Stimulated activated CD8-positive, alpha-beta memory T cell treated with anti-CD3 and anti-CD28 coated beads, Interleukin-12 subunit alpha, Interleukin-12 subunit beta, amount 100 ng/mL, for 24 hours (primary cell): ENCODE results near the gene DENND4B.
"Not testable (repeated sequence)": the region's sequence is repeated elsewhere in the genome, so short reads cannot be mapped to it uniquely, and the experiment has no call there.

Experiments
- DNase-seq: peaks from one replicate; pipeline ENCODE4 v3.0.0-alpha.2; 2020; ENCODE audit errors: extremely low read depth

Gene DENND4B

DNA sequence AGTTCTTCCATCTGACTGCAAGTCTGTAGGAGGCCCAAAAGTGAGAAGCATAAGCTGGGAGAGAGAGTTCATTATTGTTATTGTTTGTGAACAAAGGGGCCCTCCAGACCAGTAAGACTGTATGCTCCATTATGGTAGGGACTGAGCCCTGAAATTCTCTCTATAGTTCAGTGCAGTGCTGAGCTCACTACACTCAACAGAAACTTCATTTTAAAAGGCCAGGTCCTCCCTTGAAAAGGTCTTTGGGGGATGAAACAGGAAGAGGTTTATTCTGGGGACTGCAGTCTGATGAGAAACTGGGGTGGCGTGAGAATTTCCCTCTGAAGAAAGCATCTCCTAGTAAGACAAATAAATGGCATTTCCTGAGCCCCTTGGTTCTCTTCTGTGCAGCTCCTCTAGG, 18.3 kb downstream of the DENND4B start:
- DNase-seq, result no peak

DNA sequence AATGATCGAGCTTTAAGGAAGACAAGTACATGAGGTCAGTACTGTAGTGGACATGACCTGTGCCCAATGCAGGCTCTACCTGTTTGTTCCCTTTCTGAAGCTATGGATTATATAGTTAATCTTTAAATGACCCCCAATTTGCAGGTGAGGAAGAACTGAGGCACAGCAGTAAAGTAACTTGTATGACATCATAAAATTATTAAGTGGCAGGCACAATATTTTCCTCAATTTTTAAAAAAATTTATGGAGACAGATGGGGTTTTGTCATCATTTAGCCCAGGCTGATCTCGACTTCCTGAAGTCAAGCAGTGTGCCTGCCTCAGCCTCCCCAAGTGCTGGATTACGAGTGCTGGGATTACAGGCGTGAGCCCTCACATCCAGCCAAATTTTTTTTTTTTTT, 20.1 kb downstream of the DENND4B start:
- DNase-seq, result no peak

DNA sequence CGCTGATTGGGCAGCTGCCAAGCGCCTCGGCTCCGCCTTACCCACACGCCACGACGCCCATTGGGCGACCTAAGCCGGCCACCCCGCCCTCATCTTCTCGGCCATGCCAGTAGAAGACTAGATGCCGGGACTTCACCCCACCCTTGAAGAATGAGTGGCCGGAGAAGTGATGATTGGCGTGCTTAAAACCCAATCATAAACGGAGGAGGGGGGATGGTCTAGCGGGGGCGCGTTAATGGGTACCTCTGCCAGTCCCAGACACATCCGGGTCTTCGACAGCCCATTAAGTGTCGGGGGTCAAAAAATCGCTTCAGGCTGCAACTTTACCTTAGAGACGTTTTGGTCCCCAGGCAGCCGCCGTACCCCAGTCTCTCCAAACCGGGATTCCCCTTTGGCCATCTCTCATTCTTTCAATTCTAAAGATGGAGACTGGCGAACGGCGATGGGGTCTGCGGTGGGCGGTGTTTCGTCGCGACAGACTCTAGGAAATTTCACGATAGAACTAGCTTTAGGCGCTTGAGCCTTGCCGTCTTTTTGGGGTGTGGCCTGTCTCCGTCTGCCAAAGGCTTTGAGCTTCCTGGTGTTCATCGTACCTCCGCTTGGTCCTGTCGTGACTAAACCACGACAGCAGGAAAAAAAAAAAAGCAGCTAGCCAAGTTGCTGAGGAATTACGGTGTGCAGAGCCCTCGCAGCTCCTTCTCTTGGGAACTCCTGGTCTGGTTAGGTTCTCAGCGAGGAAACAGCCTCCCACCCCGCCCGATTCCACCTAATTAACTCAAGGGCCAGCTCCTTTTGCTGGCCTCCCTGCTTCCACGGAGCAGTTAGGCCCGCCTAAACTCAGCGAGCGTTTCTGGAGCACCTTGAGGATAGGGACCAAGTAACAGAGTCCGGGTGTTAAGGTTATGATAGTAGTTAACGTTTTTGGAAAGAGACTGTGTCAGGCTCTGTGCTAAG, 23.3 kb downstream of the DENND4B start, which contains the start of gene GATAD2B:
GATAD2B (minus strand) TSS at position 1 of the 954 bp plus-strand sequence. CDS start 94,625 bp downstream, outside the sequence.
- peak; percentile 97 for DNase-seq

DNA sequence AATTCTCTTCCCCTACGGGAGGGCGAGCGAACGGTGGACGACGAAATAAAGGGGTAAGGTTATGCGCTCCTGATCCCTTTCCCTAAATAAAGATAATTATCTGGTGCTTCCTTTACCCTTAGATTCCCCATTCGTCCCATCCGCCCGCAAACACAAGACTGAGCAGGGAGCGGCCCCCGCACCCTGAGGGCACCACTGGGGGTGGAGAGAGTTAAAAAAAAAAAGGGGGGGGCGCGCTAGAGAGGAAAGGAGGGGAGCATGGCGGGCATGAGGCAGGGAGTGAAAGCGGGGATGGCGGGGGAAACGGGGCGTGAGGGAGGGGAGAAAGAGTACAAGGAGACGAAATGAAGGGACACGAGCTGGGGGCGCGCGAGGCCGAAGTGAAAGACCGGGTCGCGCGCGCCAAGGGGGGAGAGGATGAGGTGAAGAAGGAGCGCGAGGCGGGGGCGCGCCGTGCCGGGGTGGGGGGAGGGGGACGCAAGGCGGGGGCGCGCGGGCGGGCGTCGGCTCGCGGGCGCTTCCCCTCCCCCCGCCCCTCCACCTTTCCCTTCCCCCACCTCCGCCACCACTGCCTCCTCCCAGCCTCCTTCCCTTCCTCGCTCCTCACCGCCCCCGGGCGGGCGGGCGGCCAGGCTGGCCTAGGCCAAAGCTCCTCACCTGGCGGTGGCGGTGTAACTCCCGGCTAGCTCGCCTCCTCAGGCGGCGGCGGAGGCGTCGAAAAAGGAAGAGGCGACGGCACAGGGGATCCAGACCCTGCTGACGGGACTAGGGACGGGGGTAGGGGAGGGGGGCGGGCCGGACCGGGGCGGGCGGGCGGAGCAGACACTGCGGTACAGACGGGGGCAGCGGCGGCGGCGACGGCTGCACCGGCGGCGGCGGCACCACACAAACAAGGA, 24.2 kb downstream of the DENND4B start:
- peak; percentile 37 for DNase-seq

DNA sequence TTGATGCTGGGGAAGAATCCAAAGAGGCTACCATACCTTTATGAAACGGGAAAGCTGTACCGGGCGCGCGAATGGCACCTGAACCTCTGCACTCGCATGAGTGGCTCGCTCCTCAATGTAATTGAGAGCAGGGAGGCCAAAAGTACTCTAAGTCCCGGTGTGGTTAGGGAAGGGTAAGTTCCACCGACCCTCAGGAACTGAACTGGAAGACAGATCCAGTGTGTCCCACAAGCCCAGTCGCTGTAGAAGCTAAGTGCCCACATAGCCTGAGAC, 24.8 kb downstream of the DENND4B start:
- DNase-seq, result no peak

DNA sequence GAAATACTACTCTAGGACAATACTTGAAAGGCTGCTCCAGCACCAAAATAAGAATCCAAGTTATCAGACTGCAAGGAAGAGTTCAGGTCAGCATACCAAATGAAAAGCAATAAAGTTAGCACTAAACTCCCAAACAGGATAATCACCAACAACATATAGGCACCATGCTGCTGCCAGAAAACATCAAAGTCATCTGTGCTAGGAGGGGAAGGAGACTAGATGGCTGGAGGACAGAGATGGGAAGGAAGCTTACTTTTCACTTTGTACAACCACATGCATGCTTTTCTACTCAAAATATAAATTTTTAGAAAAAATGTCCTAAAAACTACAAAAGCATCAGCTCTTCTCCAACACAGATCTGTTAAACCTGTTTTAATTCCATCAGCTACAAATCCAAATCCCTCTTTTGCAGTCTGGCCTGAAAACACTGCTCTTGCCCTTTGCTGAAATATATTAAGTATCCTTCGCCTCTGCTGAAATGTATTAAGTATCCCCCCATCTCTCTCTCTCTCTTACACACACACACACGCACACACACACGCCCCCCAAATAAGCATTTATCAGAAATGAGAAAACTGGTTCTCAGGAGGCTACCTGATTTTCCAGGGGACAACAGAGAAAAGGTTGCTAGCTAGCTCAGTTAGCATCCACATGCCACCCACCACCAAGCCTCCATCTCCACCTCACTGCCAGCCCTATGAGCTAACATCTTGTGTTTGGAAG, 25.3 kb downstream of the DENND4B start:
- DNase-seq, result no peak

DNA sequence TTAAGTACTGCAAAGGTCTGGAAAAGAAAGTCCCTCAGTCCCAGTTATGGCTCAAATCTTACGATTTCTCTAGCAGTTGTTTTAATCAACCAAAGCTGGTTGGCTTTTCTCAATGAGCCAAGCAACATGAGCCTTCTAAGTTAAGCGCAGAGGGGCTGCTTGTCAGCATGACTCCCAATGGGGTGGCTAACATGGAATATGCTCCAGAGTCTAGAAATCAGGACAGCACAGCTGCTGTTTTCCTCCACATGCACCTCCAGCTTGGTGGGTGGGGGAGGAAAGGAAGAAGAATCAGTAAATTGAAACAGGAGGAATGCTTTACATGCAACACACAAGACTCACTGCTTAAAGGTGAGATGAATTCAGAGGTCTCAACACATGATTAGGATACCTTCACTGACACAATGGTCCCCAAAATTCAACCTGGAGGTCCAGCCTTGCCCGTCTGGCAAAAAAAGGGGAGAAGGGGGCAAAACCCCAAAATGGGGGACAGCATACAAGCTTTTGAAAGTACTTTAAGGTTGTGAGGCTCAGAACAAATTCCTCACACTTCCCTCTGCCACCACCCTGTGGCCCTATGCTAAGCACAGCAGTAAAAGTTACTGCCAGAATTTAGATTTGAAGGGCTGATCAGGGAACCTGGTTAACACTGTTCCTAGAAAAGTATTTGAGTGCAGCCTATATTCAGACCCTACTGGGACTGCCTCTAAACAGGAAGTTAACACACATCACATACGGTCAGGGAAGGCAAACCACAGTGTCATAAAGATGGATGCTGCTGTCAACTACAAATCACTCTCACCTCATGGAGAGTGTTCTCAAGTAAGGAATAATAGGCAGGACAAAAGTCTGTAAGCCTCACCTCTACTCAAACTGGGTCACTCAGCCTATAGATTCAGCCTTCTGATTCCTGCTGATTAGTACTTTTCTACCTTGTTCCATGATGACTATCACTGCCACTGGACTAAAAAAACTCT, 26.4 kb downstream of the DENND4B start:
- DNase-seq, result no peak

DNA sequence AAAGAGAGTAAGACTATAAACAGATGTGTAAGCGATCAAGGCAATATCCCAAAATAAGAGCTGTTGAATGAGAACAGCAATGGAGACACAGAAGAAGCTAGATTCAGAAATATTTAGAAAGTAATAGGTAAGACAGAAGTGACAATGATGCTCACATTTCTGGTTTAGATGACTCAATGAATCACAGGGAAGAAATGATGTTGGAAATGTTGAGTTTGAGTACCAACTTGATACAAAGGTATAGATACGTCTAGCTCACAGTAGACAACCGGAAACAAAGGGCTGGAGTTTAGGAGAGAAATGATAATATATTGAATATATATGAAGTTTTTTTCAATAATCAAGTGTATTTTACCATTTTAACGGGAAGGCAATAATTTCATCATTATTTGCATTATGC, 30.2 kb downstream of the DENND4B start:
- DNase-seq, result no peak

DNA sequence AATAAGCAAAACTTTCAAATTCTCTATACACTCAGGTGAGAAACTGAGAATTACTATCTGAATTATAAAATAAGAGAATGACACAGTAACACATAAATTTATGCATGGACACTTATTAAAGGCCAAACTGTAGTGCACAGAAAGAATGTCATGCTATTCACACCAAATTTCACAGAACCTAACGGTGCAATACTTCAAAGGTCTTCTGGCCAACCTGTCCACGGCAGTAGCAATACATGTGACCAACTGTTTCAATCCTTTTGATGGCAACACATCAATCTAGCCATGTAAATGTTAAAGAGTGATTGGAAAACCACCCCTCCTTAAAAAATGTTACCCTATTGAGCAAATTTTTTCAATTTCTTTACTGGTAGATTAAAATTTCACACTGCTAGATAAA, 34.2 kb downstream of the DENND4B start:
- DNase-seq, result no peak

DNA sequence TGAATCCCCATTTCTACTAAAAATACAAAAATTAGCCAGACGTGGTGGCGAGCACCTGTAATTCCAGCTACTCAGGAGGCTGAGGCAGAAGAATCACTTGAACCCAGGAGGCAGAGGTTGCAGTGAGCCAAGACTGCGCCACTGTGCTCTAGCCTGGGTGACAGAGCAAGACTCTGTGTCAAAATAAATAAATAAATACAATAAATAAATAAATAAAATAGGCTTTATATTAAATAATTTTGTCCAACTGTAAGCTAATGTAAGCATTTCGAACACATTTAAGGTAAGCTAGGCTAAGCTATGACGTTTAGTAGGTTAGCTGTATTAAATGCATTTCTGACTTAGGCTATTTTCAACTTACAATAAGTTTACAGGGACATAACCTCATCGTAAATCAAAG, 36.0 kb downstream of the DENND4B start:
- DNase-seq, result not testable (repeated sequence)

DNA sequence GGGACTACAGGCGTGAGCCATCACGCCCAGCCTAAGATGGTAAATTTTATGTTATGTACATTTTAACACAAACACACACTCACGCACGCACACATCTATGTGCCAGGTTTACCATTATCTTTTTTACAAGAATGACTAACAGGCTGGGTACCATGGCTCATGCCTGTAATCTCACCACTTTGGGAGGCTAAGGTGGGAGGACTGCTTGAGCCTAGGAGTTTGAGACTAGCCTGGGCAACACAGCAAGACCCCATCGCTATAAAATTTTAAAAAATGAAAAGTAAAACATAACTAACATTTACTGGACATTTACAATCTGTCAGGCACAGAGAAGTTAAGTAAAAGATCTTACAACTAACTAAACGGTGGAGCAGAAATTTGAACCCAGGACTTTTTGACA, 38.4 kb downstream of the DENND4B start:
- no peak for DNase-seq

DNA sequence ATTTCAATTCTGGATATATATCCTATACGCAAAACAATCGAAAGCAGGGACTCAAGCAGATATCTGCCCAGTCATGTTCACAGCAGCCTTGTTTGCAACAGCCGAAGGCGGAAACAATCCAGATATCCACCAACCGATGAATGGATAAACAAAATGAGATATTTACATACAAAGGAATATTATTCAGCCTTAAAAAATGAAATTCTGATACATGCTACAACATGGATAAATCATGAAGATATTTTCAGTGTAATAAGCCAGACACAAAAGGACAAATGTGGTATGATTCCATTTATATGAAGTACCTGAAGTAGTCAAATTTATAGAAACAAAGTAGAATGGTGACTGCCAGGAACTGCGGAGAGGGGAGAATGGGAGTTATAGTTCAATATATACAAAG, 39.4 kb downstream of the DENND4B start:
- no peak for DNase-seq

DNA sequence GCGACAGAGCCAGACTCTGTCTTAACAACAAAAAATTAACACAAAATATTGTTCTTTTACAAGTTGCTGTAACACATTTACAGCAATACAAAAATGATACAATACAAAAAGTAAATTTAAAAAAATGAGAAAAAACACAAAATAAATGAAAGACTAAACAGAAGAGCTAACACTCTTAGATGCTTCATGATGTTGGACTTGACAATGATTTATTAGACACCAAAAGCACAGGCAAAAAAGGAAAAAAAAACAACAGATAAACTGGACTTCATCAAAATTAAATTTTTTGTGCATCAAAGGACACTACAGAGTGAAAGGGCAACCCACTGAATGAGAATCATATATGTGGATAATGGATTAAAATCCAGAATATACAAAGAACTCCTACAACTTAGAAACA, 40.1 kb downstream of the DENND4B start:
- no peak for DNase-seq

DNA sequence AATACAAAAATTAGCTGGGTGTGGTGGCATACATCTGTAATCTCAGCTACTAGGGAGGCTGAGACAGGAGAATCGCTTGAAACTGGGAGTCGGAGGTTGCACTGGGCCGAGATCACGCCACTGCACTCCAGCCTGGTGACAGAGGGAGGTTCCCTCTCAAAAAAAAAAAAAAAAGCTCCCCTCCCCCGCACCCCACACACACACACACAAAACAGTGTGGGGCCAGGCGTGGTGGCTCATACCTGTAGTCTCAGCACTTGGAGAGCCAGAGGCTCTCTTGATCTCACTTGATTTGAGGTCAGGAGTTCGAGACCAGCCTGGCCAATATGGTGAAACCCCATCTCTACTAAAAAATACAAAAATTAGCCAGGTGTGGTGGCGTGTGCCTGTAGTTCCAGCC, 40.6 kb downstream of the DENND4B start:
- DNase-seq, result not testable (repeated sequence)

DNA sequence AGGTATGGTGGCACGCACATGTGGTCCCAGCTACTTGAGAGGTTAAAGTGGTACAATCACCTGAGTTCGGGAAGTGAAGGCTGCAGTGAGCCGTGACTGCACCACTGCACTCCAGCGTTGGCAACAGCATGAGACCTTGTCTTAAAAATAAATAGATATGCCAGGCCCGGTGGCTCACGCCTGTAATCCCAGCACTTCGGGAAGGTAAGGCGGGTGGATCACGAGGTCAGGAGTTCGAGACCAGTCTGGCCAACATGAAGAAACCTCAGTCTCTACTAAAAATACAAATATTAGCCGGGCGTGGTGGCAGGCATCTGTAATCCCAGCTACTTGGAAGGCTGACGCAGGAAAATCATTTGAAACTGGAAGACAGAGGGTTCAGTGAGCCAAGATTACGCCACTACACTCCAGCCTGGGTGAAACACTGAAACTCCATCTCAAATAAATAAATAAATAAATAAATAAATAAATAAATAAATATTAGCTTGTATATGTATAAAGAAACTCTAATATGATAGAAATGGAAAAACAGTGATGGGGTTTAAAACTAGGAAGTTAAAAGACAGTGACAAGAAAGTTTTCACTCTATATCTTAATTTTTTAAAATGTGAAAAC, 42.6 kb downstream of the DENND4B start:
- DNase-seq, result no peak

DNA sequence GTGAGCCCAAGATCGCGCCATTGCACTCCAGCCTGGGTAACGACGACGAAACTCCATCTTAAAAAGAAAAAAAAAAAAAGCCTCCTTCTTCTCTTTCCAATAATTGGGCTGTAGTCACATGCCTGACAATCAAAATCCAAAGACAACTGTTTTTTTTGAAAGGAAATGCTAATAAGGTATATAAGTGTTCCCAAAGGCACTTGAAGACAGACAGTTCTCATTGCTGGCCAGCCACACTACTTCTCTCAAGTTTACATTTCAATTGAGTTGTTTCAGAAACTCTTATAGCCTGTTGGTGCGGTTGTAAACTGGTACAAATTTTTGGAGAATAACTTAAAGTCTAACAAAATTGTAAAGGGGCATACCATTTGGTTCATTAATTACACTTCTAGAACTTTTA, 47.0 kb downstream of the DENND4B start:
- no peak for DNase-seq

DNA sequence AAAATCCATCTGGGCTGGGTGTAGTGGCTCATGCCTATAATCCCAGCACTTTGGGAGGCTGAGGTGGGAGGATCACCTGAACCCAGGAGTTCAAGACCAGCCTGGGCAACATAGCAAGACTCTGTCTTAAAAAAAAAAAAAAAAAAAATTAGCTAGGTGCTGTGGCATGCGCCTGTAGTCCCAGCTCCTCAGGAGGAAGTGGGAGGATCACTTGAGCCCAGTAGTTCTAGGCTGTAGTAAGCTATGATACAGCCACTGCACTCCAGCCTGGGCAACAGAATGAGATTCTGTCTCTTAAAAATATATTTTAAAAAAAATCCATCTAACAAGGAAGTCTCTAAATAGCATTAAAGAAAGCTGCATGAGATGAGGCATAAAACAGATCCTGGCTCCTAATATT, 50.7 kb downstream of the DENND4B start:
- not testable (repeated sequence) for DNase-seq

DNA sequence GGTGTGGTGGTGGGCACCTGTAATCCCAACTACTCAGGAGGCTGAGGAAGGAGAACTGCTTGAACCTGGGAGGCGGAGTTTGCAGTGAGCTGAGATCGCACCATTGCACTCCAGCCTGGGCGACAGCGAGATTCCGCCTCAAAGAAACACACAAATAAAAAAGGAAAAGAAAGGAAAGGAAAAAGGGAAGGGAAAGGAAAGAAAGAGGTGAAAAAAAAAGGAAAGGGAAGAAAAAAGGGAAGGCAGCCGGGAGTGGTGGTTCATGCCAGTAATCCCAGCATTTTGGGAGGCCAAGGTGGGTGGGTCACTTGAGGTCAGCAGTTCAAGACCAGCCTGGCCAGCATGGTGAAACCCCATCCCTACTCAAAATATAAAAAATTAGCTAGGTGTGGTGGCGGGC, 55.5 kb downstream of the DENND4B start:
- DNase-seq, result not testable (repeated sequence)

DNA sequence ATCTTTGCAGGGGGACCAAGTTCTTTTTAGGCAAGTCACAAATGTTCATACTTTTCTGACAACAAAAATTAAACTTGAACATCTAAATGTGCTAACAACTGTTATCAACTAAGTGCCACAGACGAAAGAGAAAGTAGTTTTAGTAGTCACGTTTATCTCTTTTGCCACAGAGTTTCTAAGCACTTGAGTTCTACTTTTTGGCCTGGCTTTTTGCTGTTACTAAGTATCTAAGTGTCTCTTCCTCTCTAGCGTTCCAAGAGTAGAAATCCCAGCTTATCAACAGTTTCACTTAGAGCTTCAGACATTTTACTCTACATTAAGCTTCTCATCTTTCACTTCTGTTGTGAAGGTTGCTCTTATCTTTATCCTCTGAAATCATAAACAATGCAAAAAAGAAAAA, 58.0 kb downstream of the DENND4B start:
- DNase-seq, result no peak

DNA sequence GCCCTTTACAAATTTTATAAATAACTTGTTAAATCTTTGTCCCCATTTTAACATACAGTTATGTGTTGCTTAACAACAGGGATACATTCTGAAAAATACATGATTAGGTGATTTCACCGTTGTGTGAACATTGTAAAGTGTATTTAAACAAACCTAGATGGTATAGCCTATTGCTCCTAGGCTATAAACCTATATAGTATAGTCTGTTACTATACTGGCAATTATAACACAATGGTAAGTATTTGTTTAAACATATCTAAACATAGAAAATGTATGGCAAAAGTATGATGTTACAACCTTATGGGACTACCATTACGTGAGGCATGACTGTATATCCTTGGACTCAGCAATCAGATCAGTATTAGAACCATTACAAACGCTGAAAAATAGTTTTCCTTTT, 60.4 kb downstream of the DENND4B start:
- no peak for DNase-seq
